ENCODE data around the gene BANK1. TPM values are rescaled to one million over a fixed set of nuclear protein-coding genes. Genes with fewer than 3 reads are reported as not detected.

BANK1 gene
- total RNA-seq, 4 donors from 2014 or later = 0.20 to 22.4 (median 9.4) TPM

DNA sequence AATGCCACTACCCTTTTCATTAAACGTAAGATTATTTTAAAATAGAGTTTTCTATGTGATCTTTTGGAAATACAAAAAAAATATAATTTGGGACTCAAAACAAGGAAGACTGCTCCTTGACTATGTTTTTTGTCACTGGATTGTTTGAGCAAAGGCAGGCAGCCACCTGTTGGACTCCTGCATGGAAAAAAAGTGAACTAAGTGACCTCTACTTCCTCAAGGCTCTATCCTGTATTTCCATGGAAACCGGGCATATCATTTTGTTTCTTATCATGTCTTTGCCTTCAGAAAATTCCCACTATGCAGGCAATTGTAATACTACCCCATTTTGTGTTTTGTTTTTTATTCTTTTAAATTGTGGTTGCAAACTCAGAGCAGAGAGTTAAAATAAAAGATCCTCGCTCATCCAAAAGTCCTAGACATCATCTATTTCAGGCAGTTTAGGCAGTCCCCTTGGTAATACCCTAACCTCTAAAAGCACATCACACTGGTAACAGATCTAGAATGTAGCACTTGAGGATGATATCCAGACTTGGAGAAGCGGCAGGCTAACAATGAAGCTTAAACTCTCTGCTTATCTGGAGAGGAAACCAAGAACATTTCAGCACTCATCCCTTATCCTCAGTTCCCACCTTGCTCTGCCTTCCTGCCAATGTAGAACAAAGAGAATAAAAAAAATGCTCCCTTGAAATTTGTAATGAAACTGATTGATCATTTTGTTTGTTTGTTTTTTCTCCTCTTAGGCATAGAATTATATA, 165.7 kb downstream of the BANK1 start:
- intact Hi-C loops (cut with DNase I; ENCODE audit: low total_unique reads) (no loop called here), in situ Hi-C loops (cut with MboI; ENCODE audit: low pct_ligation_motif_present in 1 of 4, low pct_unique_long_range_greater_than_20kb in 1 of 4, low sequenced_read_pairs in 3 of 4) (no loop called here)
- no peaks in the 10 kb centered on the region for H3K4me1 ChIP-seq
- TF ChIP-seq POLR2A (IDR thresholded peaks at IDR 0.05) (no peak), EP300 (IDR thresholded peaks at IDR 0.05; ENCODE audit: low read depth) (no peak)
- 84 to 87% methylated on average over 4 of the region's 4 CpGs for WGBS, 2 donors (ENCODE audit: low coverage in 1 of 2)
- DNase-seq = no peak
- H3K36me3 ChIP-seq = no peaks in the 10 kb centered on the region
- no peaks in the 10 kb centered on the region for H3K9me3 ChIP-seq
- no peaks in the 10 kb centered on the region for H3K27me3 ChIP-seq
- no peak overlapping the region for H3K4me3 ChIP-seq
- H3K27ac ChIP-seq = no peak overlapping the region

DNA sequence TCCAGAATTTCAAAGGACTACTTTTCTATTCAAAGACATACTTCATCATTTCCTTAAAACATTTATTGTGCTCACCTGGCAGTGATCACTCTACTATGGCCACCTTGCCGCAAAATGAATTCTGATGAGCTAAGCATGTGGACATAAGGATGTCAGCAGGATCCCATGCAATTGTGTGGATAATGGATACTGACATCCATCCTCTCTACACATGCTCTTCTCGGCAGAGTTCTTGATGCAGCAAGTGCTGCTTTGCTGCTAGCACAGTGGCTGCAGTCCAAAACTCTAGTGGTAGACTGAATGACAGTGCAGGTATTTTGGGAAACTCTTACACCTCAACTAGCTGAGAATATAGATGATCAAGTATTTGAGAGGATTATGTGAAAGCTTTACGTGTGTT, 168.0 kb downstream of the BANK1 start:
- 94 to 100% methylated on average over 2 to 3 of the region's 3 CpGs for WGBS, 2 donors (ENCODE audit: low coverage in 1 of 2)
- Histone ChIP-seq H3K9me3 (no peaks in the 10 kb centered on the region), H3K4me3 (no peak overlapping the region), H3K27ac (no peak overlapping the region), H3K36me3 (no peaks in the 10 kb centered on the region), H3K27me3 (no peaks in the 10 kb centered on the region), H3K4me1 (no peaks in the 10 kb centered on the region)
- TF ChIP-seq, protein P1, sequence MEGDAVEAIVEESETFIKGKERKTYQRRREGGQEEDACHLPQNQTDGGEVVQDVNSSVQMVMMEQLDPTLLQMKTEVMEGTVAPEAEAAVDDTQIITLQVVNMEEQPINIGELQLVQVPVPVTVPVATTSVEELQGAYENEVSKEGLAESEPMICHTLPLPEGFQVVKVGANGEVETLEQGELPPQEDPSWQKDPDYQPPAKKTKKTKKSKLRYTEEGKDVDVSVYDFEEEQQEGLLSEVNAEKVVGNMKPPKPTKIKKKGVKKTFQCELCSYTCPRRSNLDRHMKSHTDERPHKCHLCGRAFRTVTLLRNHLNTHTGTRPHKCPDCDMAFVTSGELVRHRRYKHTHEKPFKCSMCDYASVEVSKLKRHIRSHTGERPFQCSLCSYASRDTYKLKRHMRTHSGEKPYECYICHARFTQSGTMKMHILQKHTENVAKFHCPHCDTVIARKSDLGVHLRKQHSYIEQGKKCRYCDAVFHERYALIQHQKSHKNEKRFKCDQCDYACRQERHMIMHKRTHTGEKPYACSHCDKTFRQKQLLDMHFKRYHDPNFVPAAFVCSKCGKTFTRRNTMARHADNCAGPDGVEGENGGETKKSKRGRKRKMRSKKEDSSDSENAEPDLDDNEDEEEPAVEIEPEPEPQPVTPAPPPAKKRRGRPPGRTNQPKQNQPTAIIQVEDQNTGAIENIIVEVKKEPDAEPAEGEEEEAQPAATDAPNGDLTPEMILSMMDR (IDR thresholded peaks at IDR 0.05) = no peak
- TF ChIP-seq POLR2AphosphoS5 (IDR thresholded peaks at IDR 0.05) = no peak
- no peak for TF ChIP-seq POLR2A (IDR thresholded peaks at IDR 0.05)
- TF ChIP-seq EP300 (IDR thresholded peaks at IDR 0.05; ENCODE audit: low read depth) = no peak
- intact Hi-C loops (cut with DNase I; ENCODE audit: low total_unique reads) (no loop called here), in situ Hi-C loops (cut with MboI; ENCODE audit: low pct_ligation_motif_present in 1 of 4, low pct_unique_long_range_greater_than_20kb in 1 of 4, low sequenced_read_pairs in 3 of 4) (no loop called here)
- DNase-seq = no peak

DNA sequence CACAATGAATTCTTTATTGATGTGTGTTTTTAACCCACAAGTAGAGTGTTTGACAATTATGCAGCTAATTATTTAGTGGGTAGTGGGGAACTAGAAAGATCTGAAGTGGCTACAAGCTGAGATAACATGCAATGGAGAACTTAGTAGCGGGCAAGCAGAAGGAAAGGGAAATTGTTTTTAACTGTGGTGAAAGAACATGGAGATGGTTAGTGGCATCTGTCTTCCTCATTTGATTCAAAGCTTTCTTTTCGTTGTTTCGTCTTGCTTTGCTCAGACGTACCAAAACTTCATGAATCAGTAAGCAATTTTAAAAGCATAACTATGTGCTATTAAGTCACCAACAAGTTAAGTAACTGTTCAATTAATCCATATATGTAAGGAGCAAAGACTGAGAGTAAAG, 169.9 kb downstream of the BANK1 start:
- TF ChIP-seq POLR2AphosphoS5 (IDR thresholded peaks at IDR 0.05) (no peak), POLR2A (IDR thresholded peaks at IDR 0.05) (no peak), EP300 (IDR thresholded peaks at IDR 0.05; ENCODE audit: low read depth) (no peak)
- TF ChIP-seq, protein P1 (IDR thresholded peaks at IDR 0.05) = no peak
- no peaks in the 10 kb centered on the region for H3K9me3 ChIP-seq
- intact Hi-C loops (cut with DNase I; ENCODE audit: low total_unique reads) = no loop called here

DNA sequence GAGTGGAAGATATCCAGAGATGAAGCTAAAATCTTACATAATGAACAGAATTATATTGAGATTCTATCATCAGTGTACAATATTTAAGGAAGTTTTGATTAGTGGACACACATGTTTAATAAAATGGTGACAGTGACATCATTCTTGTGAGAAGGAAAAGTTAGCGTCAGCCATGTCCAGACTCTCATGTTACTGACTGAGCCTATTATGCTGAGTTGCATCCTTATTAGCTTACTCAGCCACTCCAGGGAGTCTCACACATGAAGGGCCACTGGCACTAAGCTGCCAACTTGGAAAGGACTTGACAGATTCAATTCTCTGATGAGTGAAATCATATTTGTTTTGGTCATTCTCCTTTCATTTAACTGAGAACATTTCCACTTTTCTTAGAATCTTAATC, 170.6 kb downstream of the BANK1 start:
- H3K27ac ChIP-seq = no peak overlapping the region
- in situ Hi-C loops (cut with MboI; ENCODE audit: low pct_ligation_motif_present in 1 of 4, low pct_unique_long_range_greater_than_20kb in 1 of 4, low sequenced_read_pairs in 3 of 4) (no loop called here), intact Hi-C loops (cut with DNase I; ENCODE audit: low total_unique reads) (no loop called here)
- no peak for DNase-seq
- no peak overlapping the region for H3K4me3 ChIP-seq
- TF ChIP-seq EP300 (IDR thresholded peaks at IDR 0.05; ENCODE audit: low read depth) (no peak), POLR2AphosphoS5 (IDR thresholded peaks at IDR 0.05) (no peak), POLR2A (IDR thresholded peaks at IDR 0.05) (no peak)
- TF ChIP-seq, protein P1 (IDR thresholded peaks at IDR 0.05) = no peak
- no peaks in the 10 kb centered on the region for H3K27me3 ChIP-seq
- no peaks in the 10 kb centered on the region for H3K9me3 ChIP-seq
- H3K4me1 ChIP-seq = no peaks in the 10 kb centered on the region
- WGBS, 2 donors (ENCODE audit: low coverage in 1 of 2) = 80 to 88% methylated on average over 1 of the region's 1 CpG
- H3K36me3 ChIP-seq = no peaks in the 10 kb centered on the region

More for the DNA sequence above, 169.9 kb downstream of the BANK1 start:
- in situ Hi-C loops (cut with MboI; ENCODE audit: low pct_ligation_motif_present in 1 of 4, low pct_unique_long_range_greater_than_20kb in 1 of 4, low sequenced_read_pairs in 3 of 4) = no loop called here
- no peak for DNase-seq
- no peaks in the 10 kb centered on the region for H3K4me1 ChIP-seq
- H3K36me3 ChIP-seq = no peaks in the 10 kb centered on the region
- 89 to 91% methylated on average over 4 of the region's 4 CpGs for WGBS, 2 donors (ENCODE audit: low coverage in 1 of 2)
- H3K27me3 ChIP-seq = no peaks in the 10 kb centered on the region
- no peak overlapping the region for H3K4me3 ChIP-seq
- H3K27ac ChIP-seq = no peak overlapping the region

All from transverse colon (tissue), 4 donors.